Fibroblast of the aortic adventitia (primary cell): Measurements from ENCODE around the gene RSL1D1. TPM values are rescaled to one million over a fixed set of nuclear protein-coding genes. Genes with fewer than 3 reads are reported as not detected.
"Not testable (repeated sequence)": the region's sequence is repeated elsewhere in the genome, so short reads cannot be mapped to it uniquely, and the experiment has no call there.

ENCODE experiments used
- DNase-seq: peaks from one replicate; pipeline ENCODE4 v3.0.0-alpha.2; 2010; ENCODE audit warnings: low read depth
- H3K4me3 ChIP-seq: 2 replicates; pipeline ENCODE4 v1.5.1; 2011; ENCODE audit warnings: low read depth, mild to moderate bottlenecking, control low read depth, low read length, moderate library complexity
- CTCF ChIP-seq: IDR thresholded peaks from 2 replicates; pipeline ENCODE4 v1.5.1; 2011; ENCODE audit warnings: mild to moderate bottlenecking, low read length, control low read depth, inconsistent platforms; ENCODE audit not compliant: insufficient read depth
- total RNA-seq: library from RNA; depleted of rRNA; stranded (reverse); fragments of >200 nt; gene quantifications from 2 replicates; pipeline ENCODE4 v1.2.3, GENCODE V29; 2012; ENCODE audit warnings: low replicate concordance

The RSL1D1 gene
- total RNA-seq, 1 donor: 178 TPM

- peak; percentile 51 for DNase-seq
- no peak overlapping the region for H3K4me3 ChIP-seq
- TF ChIP-seq CTCF: no peak
These were observed 15.3 kb downstream of the RSL1D1 start for GRCh38 chr16:11835891-11836649.

- H3K4me3 ChIP-seq: no peak overlapping the region
- no peak for TF ChIP-seq CTCF
- DNase-seq: no peak
These were observed 16.0 kb downstream of the RSL1D1 start for GRCh38 chr16:11835309-11835708.

- TF ChIP-seq CTCF: no peak
- H3K4me3 ChIP-seq: no peak overlapping the region
- DNase-seq: peak; percentile 67
These were observed 17.2 kb downstream of the RSL1D1 start for GRCh38 chr16:11833951-11834695.

GRCh38 chr16:11828696-11829095, 22.6 kb downstream of the RSL1D1 start:
- no peak for TF ChIP-seq CTCF
- no peak for DNase-seq
- no peak overlapping the region for H3K4me3 ChIP-seq

GRCh38 chr16:11825520-11826165, 25.7 kb downstream of the RSL1D1 start:
- not testable (repeated sequence) for DNase-seq, H3K4me3 ChIP-seq

GRCh38 chr16:11824362-11824761, 27.0 kb downstream of the RSL1D1 start:
- no peak overlapping the region for H3K4me3 ChIP-seq
- no peak for TF ChIP-seq CTCF
- DNase-seq: no peak

- DNase-seq, H3K4me3 ChIP-seq: not testable (repeated sequence)
These were observed 27.7 kb downstream of the RSL1D1 start for GRCh38 chr16:11823645-11824044.
